Lower lobe of right lung (tissue), 2 donors: Measurements from ENCODE around the gene ANKRD50. TPM values are rescaled to one million over a fixed set of nuclear protein-coding genes. Genes with fewer than 3 reads are reported as not detected.

Experiments
- ATAC-seq, 2 donors: fragments of 200-7000 bp; cut with Tn5 transposase; one replicate each; pipeline ENCODE4 v1.9.1; 2020 to 2022; ENCODE audit warnings: mild to moderate bottlenecking in 2 of 2, moderate library complexity in 2 of 2
- DNase-seq: peaks from one replicate; pipeline ENCODE4 v3.0.0-alpha.2; 2020
- H3K27ac ChIP-seq: fragments of 200-600 bp; one replicate; pipeline ENCODE4 v1.8.0; 2022
- H3K27me3 ChIP-seq: fragments of 200-600 bp; one replicate; pipeline ENCODE4 v1.8.0; 2022; ENCODE audit warnings: low read depth
- H3K36me3 ChIP-seq: fragments of 200-600 bp; one replicate; pipeline ENCODE4 v1.8.0; 2022; ENCODE audit warnings: mild to moderate bottlenecking
- H3K4me1 ChIP-seq: fragments of 200-600 bp; one replicate; pipeline ENCODE4 v1.8.0; 2022
- H3K4me3 ChIP-seq: fragments of 200-600 bp; one replicate; pipeline ENCODE4 v1.8.0; 2022; ENCODE audit warnings: mild to moderate bottlenecking
- H3K9me3 ChIP-seq: fragments of 200-600 bp; one replicate; pipeline ENCODE4 v1.8.0; 2022
- intact Hi-C: fragments of 100-400 bp; cut with DNase I; formaldehyde crosslinking; loops from one replicate; pipeline ENCODE4 v1.11.0; 2022
- total RNA-seq: library from RNA; stranded (reverse); fragmentation: NEBNext Ultra II Directional; extraction: Animal tissue kit (Norgen Biotek cat#: 25700); gene quantifications from one replicate; pipeline ENCODE4 v1.2.1, GENCODE V29; 2021
- TF ChIP-seq, protein P1 (sequence below): fragments of 200-600 bp; IDR thresholded peaks from one replicate; pipeline ENCODE4 v1.8.0; 2022; ENCODE audit warnings: antibody characterized with exemption, mild to moderate bottlenecking
- donor health status: DM: no; HTN: yes; CAD: no; lungs with severe emphysema.

Gene ANKRD50
- total RNA-seq, 1 donor from 2014 or later, result 22.5 TPM

DNA sequence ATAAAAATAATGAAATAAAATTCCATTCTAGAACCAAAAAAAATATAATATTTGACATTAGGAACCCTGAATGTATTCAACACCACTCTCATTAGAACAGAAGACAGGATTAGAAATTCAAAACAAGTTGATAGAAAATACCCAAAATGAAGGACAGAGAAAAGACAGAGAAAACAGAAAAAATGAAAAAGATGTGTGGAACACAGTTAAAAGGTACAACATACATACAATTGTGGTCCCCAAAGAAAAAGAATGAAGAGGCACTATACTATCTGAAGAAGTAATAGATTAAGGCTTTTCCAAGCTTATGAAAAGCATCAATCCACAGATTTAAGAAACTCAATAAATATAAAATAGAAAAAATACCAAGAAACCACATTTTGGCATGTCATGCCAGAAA lies 16.4 kb downstream of the ANKRD50 start:
- Histone ChIP-seq H3K9me3 (no peaks in the 10 kb centered on the region), H3K4me1 (no peaks in the 10 kb centered on the region), H3K36me3 (no peaks in the 10 kb centered on the region), H3K27me3 (no peaks in the 10 kb centered on the region), H3K27ac (no peak overlapping the region), H3K4me3 (no peak overlapping the region)
- DNase-seq (no peak), ATAC-seq (no peak)
- TF ChIP-seq, protein P1, sequence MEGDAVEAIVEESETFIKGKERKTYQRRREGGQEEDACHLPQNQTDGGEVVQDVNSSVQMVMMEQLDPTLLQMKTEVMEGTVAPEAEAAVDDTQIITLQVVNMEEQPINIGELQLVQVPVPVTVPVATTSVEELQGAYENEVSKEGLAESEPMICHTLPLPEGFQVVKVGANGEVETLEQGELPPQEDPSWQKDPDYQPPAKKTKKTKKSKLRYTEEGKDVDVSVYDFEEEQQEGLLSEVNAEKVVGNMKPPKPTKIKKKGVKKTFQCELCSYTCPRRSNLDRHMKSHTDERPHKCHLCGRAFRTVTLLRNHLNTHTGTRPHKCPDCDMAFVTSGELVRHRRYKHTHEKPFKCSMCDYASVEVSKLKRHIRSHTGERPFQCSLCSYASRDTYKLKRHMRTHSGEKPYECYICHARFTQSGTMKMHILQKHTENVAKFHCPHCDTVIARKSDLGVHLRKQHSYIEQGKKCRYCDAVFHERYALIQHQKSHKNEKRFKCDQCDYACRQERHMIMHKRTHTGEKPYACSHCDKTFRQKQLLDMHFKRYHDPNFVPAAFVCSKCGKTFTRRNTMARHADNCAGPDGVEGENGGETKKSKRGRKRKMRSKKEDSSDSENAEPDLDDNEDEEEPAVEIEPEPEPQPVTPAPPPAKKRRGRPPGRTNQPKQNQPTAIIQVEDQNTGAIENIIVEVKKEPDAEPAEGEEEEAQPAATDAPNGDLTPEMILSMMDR, result no peak
- intact Hi-C loops, result no loop called here

GRCh38 chr4:124694946-124695598 lies 17.5 kb downstream of the ANKRD50 start:
- Histone ChIP-seq H3K4me1 (no peaks in the 10 kb centered on the region), H3K27me3 (no peaks in the 10 kb centered on the region), H3K27ac (no peak overlapping the region), H3K9me3 (no peaks in the 10 kb centered on the region), H3K4me3 (no peak overlapping the region), H3K36me3 (no peaks in the 10 kb centered on the region)
- TF ChIP-seq, protein P1, result no peak
- DNase-seq, result no peak
- no peak for ATAC-seq
- intact Hi-C loops, result no loop called here

- TF ChIP-seq, protein P1, result no peak
- no peak for ATAC-seq
- no peaks in the 10 kb centered on the region for H3K9me3 ChIP-seq
- H3K36me3 ChIP-seq, result no peaks in the 10 kb centered on the region
- no peaks in the 10 kb centered on the region for H3K27me3 ChIP-seq
- intact Hi-C loops, result no loop called here
- no peak for DNase-seq
- no peaks in the 10 kb centered on the region for H3K4me1 ChIP-seq
- H3K27ac ChIP-seq, result no peak overlapping the region
- H3K4me3 ChIP-seq, result no peak overlapping the region
These were observed 18.2 kb downstream of the ANKRD50 start for GRCh38 chr4:124694306-124694705.

- DNase-seq (no peak), ATAC-seq (no peak)
- intact Hi-C loops, result no loop called here
- TF ChIP-seq, protein P1, result no peak
- H3K9me3 ChIP-seq, result no peaks in the 10 kb centered on the region
- no peaks in the 10 kb centered on the region for H3K27me3 ChIP-seq
- no peak overlapping the region for H3K27ac ChIP-seq
- no peaks in the 10 kb centered on the region for H3K36me3 ChIP-seq
- no peaks in the 10 kb centered on the region for H3K4me1 ChIP-seq
- no peak overlapping the region for H3K4me3 ChIP-seq
These were observed 20.7 kb downstream of the ANKRD50 start for GRCh38 chr4:124691801-124692200.

- no peak for ATAC-seq
- H3K9me3 ChIP-seq, result no peaks in the 10 kb centered on the region
- no peak overlapping the region for H3K4me3 ChIP-seq
- no peaks in the 10 kb centered on the region for H3K27me3 ChIP-seq
- DNase-seq, result no peak
- no peaks in the 10 kb centered on the region for H3K36me3 ChIP-seq
- intact Hi-C loops, result no loop called here
- no peak overlapping the region for H3K27ac ChIP-seq
- H3K4me1 ChIP-seq, result no peaks in the 10 kb centered on the region
- TF ChIP-seq, protein P1, result no peak
These were observed 26.3 kb downstream of the ANKRD50 start for GRCh38 chr4:124686279-124686678.
